ENCODE measurements around the gene GRHL1.

The GRHL1 gene

GRCh38 chr2:9937258-9937657 lies 14.2 kb upstream of the GRHL1 start:
- no peak overlapping the region for H2AFZ ChIP-seq (ENCODE audit: low read length)
- no peak overlapping the region for H3K4ac ChIP-seq (ENCODE audit: low read length)
- H3K4me1 ChIP-seq (ENCODE audit: control insufficient read depth in 2 of 2, insufficient read depth in 1 of 2, low read depth in 1 of 2, low read length in 2 of 2) = peaks cover 9 to 12% of the 10 kb centered on the region in 2 donors
- peaks cover 0 to 8% of the 10 kb centered on the region in 2 donors for H3K9me3 ChIP-seq (replicated peaks in 1 of 2; ENCODE audit: control insufficient read depth in 2 of 2, insufficient read depth in 1 of 2, low read depth in 1 of 2, low read length in 2 of 2)
- no peak overlapping the region for H2BK5ac ChIP-seq (ENCODE audit: low read length)
- H3K27me3 ChIP-seq (ENCODE audit: control insufficient read depth in 3 of 3, insufficient read depth in 3 of 3, low read depth in 1 of 3, low read length in 3 of 3) = no peaks in the 10 kb centered on the region
- no peak overlapping the region for H3K27ac ChIP-seq (replicated peaks; ENCODE audit: low read length)
- H2BK12ac ChIP-seq (ENCODE audit: low read length) = no peak overlapping the region
- H4K8ac ChIP-seq (ENCODE audit: low read depth, low read length) = no peak overlapping the region
- no peak overlapping the region for H4K91ac ChIP-seq (ENCODE audit: low read depth, low read length, poor library complexity)
- H2BK120ac ChIP-seq (ENCODE audit: low read depth, low read length) = no peak overlapping the region
- H3K4me2 ChIP-seq (ENCODE audit: insufficient read depth, low read length, poor library complexity, severe bottlenecking) = no peak overlapping the region
- H3K9ac ChIP-seq (ENCODE audit: low read depth, low read length, poor library complexity) = no peak overlapping the region
- H3K14ac ChIP-seq (ENCODE audit: low read length) = no peak overlapping the region
- H3K18ac ChIP-seq (ENCODE audit: low read length) = no peak overlapping the region
- DNase-seq (ENCODE audit: low spot score) = no peak
- peaks cover 5 to 32% of the 10 kb centered on the region in 2 donors for H3K36me3 ChIP-seq (replicated peaks in 1 of 2; ENCODE audit: control insufficient read depth in 2 of 2, insufficient read depth in 2 of 2, low read length in 2 of 2)
- no peaks in the 10 kb centered on the region for H3K79me1 ChIP-seq (ENCODE audit: low read depth, low read length)
- H2BK15ac ChIP-seq (ENCODE audit: low read length) = no peak overlapping the region
- H3K23ac ChIP-seq (ENCODE audit: low read depth, low read length, poor library complexity) = no peak overlapping the region
- H3K4me3 ChIP-seq (ENCODE audit: low read length in 2 of 2) = no peak overlapping the region
- no peak overlapping the region for H2AK5ac ChIP-seq (ENCODE audit: low read depth, low read length)
- WGBS, 2 donors (ENCODE audit: extremely low coverage in 2 of 2, insufficient read length in 2 of 2, insufficient replicate concordance in 1 of 2) = no CpG with 5 or more reads among the region's 4 CpGs

DNA sequence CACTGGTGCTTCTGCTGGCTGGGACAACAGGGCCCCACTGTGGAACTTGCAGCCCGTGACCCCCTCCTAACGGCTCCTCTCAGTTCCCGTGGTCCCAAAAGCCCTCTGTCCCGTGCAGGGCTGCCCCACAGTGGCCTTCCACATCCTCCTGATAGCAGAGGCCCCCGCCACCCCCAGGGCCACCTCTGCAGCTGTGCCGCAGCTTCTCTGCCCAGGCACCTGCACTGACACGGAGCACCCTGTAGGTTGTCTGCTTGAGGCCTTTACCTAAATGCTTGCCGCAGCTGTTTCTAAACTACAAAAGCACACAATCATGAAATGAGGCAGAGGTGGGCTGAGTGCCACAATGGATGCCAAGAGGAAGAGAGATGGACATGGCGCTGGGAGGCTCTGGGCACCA lies 13.5 kb upstream of the GRHL1 start:
- Histone ChIP-seq H2BK120ac (ENCODE audit: low read depth, low read length) (peak overlapping the region; percentile 88), H2BK15ac (ENCODE audit: low read length) (no peak overlapping the region), H2BK12ac (ENCODE audit: low read length) (no peak overlapping the region), H3K4me3 (ENCODE audit: low read length in 2 of 2) (no peak overlapping the region), H3K4me1 (ENCODE audit: control insufficient read depth in 2 of 2, insufficient read depth in 1 of 2, low read depth in 1 of 2, low read length in 2 of 2) (peaks cover 9 to 12% of the 10 kb centered on the region in 2 donors), H3K4ac (ENCODE audit: low read length) (no peak overlapping the region), H3K14ac (ENCODE audit: low read length) (no peak overlapping the region), H2BK5ac (ENCODE audit: low read length) (no peak overlapping the region), H3K4me2 (ENCODE audit: insufficient read depth, low read length, poor library complexity, severe bottlenecking) (no peak overlapping the region), H3K9me3 (replicated peaks in 1 of 2; ENCODE audit: control insufficient read depth in 2 of 2, insufficient read depth in 1 of 2, low read depth in 1 of 2, low read length in 2 of 2) (peaks cover 0 to 3% of the 10 kb centered on the region in 2 donors), H2AK5ac (ENCODE audit: low read depth, low read length) (no peak overlapping the region), H3K9ac (ENCODE audit: low read depth, low read length, poor library complexity) (no peak overlapping the region), H3K27ac (replicated peaks; ENCODE audit: low read length) (no peak overlapping the region), H3K23ac (ENCODE audit: low read depth, low read length, poor library complexity) (no peak overlapping the region), H4K91ac (ENCODE audit: low read depth, low read length, poor library complexity) (no peak overlapping the region), H2AFZ (ENCODE audit: low read length) (no peak overlapping the region), H3K36me3 (replicated peaks in 1 of 2; ENCODE audit: control insufficient read depth in 2 of 2, insufficient read depth in 2 of 2, low read length in 2 of 2) (peaks cover 5 to 26% of the 10 kb centered on the region in 2 donors), H3K18ac (ENCODE audit: low read length) (no peak overlapping the region), H3K27me3 (ENCODE audit: control insufficient read depth in 3 of 3, insufficient read depth in 3 of 3, low read depth in 1 of 3, low read length in 3 of 3) (no peaks in the 10 kb centered on the region), H4K8ac (ENCODE audit: low read depth, low read length) (no peak overlapping the region), H3K79me1 (ENCODE audit: low read depth, low read length) (no peaks in the 10 kb centered on the region)
- no peak for DNase-seq (ENCODE audit: low spot score)
- no CpG with 5 or more reads among the region's 9 CpGs for WGBS, 2 donors (ENCODE audit: extremely low coverage in 2 of 2, insufficient read length in 2 of 2, insufficient replicate concordance in 1 of 2)

DNA sequence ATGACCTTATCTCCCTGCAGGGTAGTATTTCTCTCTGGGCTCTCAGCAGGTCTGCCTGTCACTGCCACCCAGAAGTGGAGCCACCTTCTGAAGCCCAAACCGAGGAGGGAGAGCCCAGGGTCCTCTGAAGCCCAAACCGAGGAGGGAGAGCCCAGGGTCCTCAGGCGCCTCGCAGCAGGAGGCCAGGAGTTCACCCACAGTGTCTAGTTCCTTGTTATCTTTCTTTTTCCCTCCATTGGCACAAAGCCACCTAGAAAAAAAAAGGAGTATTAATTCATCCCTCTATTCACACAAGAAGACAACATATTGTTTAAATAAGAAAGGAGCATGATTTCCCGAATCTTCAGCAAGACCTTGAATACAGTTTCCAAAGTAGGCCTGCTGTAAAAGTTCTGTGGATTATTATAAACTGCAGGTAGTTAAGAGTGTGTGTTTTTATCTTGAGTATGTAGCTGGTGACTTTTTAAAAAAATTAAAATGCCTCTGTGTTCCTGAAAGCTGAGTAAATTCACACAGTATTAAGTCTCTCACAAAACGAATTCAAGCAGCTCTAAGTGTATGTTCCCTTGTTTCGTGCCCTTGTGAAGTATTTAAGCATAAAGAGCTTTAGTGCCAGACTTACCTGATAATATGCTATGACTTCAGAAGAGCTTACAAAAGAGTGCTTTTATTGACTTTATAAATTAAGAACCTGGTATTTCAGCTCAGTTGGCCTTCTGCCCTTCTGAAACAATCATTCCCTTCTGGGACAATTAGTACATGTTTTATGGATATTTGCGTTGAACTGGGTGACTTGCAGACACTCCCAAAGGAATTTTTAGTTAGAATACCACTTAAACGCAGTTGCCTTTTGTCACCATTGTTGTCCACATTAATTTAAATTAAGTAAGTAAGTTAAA lies 11.7 kb upstream of the GRHL1 start:
- Histone ChIP-seq H3K23ac (ENCODE audit: low read depth, low read length, poor library complexity) (no peak overlapping the region), H3K4me2 (ENCODE audit: insufficient read depth, low read length, poor library complexity, severe bottlenecking) (no peak overlapping the region), H4K91ac (ENCODE audit: low read depth, low read length, poor library complexity) (no peak overlapping the region), H2BK5ac (ENCODE audit: low read length) (no peak overlapping the region), H2BK12ac (ENCODE audit: low read length) (no peak overlapping the region), H3K4ac (ENCODE audit: low read length) (no peak overlapping the region), H2BK120ac (ENCODE audit: low read depth, low read length) (no peak overlapping the region), H3K9me3 (replicated peaks in 1 of 2; ENCODE audit: control insufficient read depth in 2 of 2, insufficient read depth in 1 of 2, low read depth in 1 of 2, low read length in 2 of 2) (no peaks in the 10 kb centered on the region), H2BK15ac (ENCODE audit: low read length) (no peak overlapping the region), H3K9ac (ENCODE audit: low read depth, low read length, poor library complexity) (no peak overlapping the region), H2AFZ (ENCODE audit: low read length) (no peak overlapping the region), H3K27ac (replicated peaks; ENCODE audit: low read length) (no peak overlapping the region), H3K14ac (ENCODE audit: low read length) (no peak overlapping the region), H3K18ac (ENCODE audit: low read length) (peak overlapping the region; percentile 44), H3K4me1 (ENCODE audit: control insufficient read depth in 2 of 2, insufficient read depth in 1 of 2, low read depth in 1 of 2, low read length in 2 of 2) (peaks cover 9 to 12% of the 10 kb centered on the region in 2 donors), H2AK5ac (ENCODE audit: low read depth, low read length) (no peak overlapping the region), H3K4me3 (ENCODE audit: low read length in 2 of 2) (no peak overlapping the region), H3K79me1 (ENCODE audit: low read depth, low read length) (no peaks in the 10 kb centered on the region), H3K27me3 (ENCODE audit: control insufficient read depth in 3 of 3, insufficient read depth in 3 of 3, low read depth in 1 of 3, low read length in 3 of 3) (peaks cover 0 to 7% (median 0%) of the 10 kb centered on the region in 3 experiments), H3K36me3 (replicated peaks in 1 of 2; ENCODE audit: control insufficient read depth in 2 of 2, insufficient read depth in 2 of 2, low read length in 2 of 2) (peaks cover 2 to 9% of the 10 kb centered on the region in 2 donors), H4K8ac (ENCODE audit: low read depth, low read length) (no peak overlapping the region)
- WGBS, 2 donors (ENCODE audit: extremely low coverage in 2 of 2, insufficient read length in 2 of 2, insufficient replicate concordance in 1 of 2) = no CpG with 5 or more reads among the region's 9 CpGs
- DNase-seq (ENCODE audit: low spot score) = no peak

DNA sequence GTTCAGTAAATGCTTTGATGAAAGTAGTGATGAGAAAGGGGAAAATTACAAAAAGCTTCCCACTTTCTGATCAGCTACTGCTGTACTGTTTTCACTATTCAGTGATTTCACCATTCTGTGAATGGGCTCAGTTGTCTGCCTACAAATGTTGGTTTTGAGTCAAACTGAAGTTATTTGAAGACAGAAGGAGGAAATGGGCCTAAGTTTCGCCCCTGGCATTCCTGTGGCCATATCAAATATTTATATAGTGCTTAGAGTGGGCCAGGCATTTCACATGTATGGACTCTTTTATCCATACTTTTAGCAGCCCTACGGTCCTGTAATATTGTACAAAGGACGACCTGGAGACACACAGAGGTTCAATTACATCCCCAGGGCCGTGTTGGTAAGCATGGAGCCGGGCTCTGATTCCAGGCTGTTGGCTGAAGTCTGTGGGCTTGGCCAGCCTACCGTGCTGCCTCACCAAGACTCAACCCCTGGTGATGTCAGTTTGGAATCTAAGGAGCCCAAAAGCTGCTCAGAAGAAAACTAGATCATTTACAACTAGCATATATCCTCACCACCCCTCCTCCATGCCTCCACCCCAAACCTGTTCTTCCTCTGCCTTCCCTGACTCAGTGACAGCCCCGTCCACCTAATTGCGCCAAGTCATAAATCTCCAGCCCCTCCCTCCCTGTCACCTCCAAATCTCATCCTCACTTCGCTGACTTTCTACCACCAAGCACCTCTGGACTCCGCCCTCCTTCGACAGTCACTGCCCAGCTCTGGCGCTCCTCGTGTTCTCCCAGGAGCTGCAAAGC lies 10.1 kb upstream of the GRHL1 start:
- DNase-seq (ENCODE audit: low spot score) = no peak
- H3K27ac ChIP-seq (replicated peaks; ENCODE audit: low read length) = no peak overlapping the region
- H3K9ac ChIP-seq (ENCODE audit: low read depth, low read length, poor library complexity) = no peak overlapping the region
- peak overlapping the region; percentile 63 for H3K18ac ChIP-seq (ENCODE audit: low read length)
- no peak overlapping the region for H3K14ac ChIP-seq (ENCODE audit: low read length)
- no peak overlapping the region for H2BK12ac ChIP-seq (ENCODE audit: low read length)
- H3K4me1 ChIP-seq (ENCODE audit: control insufficient read depth in 2 of 2, insufficient read depth in 1 of 2, low read depth in 1 of 2, low read length in 2 of 2) = peaks cover 9 to 12% of the 10 kb centered on the region in 2 donors
- H4K8ac ChIP-seq (ENCODE audit: low read depth, low read length) = no peak overlapping the region
- no peak overlapping the region for H2AK5ac ChIP-seq (ENCODE audit: low read depth, low read length)
- no peak overlapping the region for H2BK120ac ChIP-seq (ENCODE audit: low read depth, low read length)
- no peak overlapping the region for H3K4me2 ChIP-seq (ENCODE audit: insufficient read depth, low read length, poor library complexity, severe bottlenecking)
- no peak overlapping the region for H3K4ac ChIP-seq (ENCODE audit: low read length)
- no peak overlapping the region for H2BK15ac ChIP-seq (ENCODE audit: low read length)
- H3K9me3 ChIP-seq (replicated peaks in 1 of 2; ENCODE audit: control insufficient read depth in 2 of 2, insufficient read depth in 1 of 2, low read depth in 1 of 2, low read length in 2 of 2) = no peaks in the 10 kb centered on the region
- WGBS, 2 donors (ENCODE audit: extremely low coverage in 2 of 2, insufficient read length in 2 of 2, insufficient replicate concordance in 1 of 2) = no CpG with 5 or more reads among the region's 13 CpGs
- no peak overlapping the region for H2AFZ ChIP-seq (ENCODE audit: low read length)
- H3K79me1 ChIP-seq (ENCODE audit: low read depth, low read length) = no peaks in the 10 kb centered on the region
- no peak overlapping the region for H4K91ac ChIP-seq (ENCODE audit: low read depth, low read length, poor library complexity)
- H3K4me3 ChIP-seq (ENCODE audit: low read length in 2 of 2) = no peak overlapping the region
- H3K36me3 ChIP-seq (replicated peaks in 1 of 2; ENCODE audit: control insufficient read depth in 2 of 2, insufficient read depth in 2 of 2, low read length in 2 of 2) = no peaks in the 10 kb centered on the region
- H3K23ac ChIP-seq (ENCODE audit: low read depth, low read length, poor library complexity) = no peak overlapping the region
- H2BK5ac ChIP-seq (ENCODE audit: low read length) = no peak overlapping the region
- H3K27me3 ChIP-seq (ENCODE audit: control insufficient read depth in 3 of 3, insufficient read depth in 3 of 3, low read depth in 1 of 3, low read length in 3 of 3) = peaks cover 0 to 13% (median 0%) of the 10 kb centered on the region in 3 experiments
